HPDE6-E6E7 (cell line): Measurements from ENCODE around the gene JPH3.

Experiments used
- DNase-seq: peaks from one replicate; pipeline ENCODE4 v3.0.0; 2011; ENCODE audit warnings: missing footprints; ENCODE audit errors: extremely low spot score

JPH3 gene

DNA sequence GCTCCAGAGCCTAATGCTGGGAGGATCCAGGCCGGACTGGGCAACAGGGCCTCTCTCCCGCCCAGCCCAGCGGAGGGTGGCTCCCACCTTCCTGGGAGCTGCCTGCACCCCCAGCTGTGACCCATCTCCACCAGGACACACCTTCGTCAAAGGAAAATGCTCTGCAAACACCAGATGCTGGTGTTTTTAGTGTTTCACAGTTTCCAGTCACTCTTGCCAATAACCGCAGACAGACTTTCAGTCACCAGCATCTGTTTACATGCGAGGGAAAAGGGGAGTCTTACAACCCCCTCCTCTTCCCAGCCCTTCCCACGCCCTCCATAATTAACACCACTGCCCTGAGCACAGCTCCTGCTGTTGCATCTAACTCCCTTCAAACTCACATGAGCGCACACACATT, 138.1 kb downstream of the JPH3 start:
- DNase-seq, result no peak

DNA sequence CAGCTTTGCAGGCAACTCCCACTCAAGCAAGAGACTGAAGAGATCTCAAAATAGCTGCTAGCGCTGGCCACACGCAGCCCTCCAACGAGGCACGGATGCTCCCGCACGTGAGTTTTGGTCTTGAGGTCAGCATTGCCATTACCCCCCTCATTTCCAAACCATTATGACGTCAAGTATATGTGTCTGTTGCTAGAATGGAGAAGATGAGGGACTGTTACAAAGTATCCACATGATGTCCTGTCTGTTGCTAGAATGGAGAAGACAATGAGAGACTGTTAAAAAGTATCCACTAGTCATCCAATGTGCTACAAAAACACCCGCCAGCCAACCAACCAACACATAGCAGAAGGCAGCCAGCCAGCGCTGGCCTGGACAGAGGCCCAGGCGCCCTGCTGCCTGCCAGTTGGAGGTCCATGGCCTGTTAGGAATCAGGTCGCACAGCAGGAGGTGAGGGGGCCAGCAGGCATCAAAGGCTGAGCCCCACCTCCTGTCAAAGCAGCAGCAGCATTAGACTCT, 138.7 kb downstream of the JPH3 start:
- no peak for DNase-seq

DNA sequence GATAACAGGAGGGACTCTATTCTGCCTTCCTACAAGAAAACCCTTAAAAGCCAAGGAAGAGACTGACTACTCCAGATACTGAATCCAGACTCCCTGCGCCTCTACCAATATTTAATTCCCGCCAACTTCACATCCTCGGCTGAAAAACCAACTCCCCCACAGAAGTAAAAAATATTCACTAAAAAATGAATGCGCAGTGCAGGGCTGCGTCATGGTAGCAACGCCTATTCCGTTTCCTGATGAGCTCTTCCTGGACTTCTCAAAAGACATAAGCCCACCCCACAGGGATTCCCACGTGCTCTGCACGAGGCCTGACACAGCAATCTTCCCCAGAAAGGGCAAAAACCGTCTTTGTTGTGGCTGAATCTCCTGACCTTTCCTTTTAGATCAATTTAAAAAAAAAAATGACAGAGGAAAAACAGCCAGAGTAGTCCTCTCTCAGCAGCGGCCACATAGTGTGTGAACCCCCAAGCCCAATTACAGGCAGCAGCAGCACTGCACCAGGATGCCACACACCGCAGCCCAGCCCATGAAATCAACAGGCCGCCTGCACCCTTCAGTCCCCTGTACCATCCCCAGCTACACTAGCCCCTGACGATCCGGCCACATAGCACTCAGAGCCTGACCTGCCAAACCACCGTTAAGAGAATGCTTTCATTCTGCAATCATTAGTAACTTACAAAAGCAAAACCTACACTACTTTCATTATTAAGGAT, 139.6 kb downstream of the JPH3 start:
- no peak for DNase-seq

DNA sequence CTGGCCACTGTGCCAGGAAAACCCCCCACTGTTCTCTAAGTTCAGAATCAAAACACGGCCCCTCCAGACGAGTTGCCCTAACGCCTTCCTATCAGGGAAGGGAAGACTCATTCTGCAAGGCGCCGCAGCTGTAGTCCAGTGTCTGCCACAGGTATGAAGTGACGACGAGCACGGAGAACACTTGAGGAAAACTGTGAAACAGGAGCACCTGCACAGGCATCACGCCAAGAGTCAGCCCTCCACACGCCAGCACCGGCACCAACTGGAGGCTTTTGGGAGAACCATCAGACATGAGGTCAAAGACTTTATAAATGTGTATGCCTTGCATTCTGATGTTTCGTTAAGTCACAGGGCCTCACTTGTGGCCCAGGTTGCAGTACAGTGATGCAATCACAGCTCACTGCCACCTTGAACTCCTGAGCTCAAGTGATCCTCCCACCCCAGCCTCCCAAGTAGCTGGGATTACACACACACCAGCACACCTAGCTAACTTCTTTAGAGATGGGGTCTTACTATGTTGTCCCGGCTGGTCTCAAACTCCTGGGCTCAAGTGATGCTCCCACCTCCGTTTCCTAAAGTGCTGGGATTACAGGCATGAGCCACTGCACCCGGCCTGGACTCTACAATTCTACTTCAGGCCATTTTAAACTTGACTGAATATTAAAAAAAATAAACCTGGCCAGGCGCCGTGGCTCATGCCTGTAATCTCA, 140.6 kb downstream of the JPH3 start:
- no peak for DNase-seq

DNA sequence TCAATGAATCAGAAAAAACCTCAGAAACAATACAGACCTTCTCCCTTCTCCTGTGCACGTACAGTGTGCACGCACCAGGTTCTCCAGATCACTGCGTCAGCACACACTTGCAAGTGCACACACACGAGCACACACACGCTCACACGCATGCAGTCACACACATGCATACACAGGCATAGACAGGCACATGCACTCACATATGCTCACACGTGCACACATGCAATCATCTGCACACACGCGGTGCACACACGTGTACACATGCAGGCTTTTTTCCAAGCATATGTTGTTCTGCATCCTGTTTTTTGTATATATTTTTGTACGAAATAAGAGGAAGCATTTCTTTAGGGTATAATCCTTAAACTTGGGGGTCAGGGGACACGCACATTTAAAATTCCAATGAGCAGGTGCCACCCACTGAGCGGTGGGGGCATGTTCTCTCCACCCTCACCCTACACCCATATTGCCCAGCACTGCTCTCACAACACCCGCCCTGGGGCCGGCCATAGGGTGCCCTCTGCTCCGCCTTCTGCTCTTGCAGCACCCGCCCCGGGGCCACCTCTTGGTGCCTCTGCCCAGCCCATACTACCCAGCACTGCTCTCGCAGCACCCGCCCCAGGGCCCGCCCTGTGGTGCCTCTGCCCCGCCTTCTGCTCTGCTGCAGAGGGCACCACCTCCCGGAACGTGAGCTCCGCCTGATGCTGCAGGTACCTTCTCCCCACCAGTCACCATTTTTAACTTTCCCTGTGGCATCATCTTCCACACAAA, 142.6 kb downstream of the JPH3 start:
- no peak for DNase-seq

DNA sequence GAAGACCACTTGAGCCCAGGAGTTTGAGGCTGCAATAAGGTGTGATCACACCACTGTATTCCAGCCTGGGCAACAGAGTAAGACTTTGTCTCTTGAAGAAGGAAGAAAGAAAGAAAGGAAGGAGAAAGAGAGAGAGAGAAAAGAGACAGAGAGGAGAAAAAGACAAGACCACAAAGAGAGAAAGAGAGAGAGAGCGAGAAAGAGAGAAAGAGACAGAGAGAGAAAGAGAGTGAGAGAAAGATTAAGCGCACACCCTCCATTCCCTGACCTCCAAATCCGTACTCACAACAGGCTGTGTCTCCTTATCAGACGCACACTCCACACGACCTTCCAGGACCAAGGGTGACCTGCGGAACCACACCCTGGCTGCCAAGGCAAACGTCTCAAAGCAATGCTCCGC, 143.9 kb downstream of the JPH3 start:
- no peak for DNase-seq
